Measurements from ENCODE around the gene ANGPTL2.

DNA sequence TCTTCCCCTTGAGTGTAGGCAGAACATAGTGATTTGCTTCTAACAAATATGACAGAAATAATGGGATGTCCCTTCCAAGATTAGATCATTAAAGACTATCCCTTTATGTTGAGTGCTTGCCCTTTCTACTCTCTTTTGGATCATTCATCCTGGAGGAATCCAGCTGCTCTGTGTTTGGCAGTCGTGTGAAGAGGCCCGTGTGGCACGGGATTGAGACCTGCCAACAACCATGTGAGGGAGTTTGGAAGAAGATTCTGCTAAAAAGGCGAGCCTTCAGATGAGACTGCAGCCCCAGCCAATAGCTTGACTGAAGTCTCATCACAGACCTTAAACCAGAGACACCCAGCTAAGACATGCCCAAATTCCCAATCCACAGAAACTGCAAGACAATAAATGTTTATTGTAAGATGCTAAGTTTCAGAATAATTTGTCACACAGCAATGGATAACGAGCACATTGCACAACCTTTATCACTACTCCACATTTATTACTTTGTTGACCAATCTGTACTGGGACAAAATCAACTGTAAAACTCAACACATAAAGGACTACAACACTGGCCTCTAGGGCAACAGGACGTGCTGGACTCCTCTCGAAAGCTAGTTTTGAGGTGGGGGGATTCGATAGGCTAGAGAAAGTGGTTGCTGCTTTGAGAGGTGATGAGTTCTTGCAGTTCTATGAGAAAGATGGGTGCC lies 42.8 kb downstream of the ANGPTL2 start:
- TF ChIP-seq, protein P1, sequence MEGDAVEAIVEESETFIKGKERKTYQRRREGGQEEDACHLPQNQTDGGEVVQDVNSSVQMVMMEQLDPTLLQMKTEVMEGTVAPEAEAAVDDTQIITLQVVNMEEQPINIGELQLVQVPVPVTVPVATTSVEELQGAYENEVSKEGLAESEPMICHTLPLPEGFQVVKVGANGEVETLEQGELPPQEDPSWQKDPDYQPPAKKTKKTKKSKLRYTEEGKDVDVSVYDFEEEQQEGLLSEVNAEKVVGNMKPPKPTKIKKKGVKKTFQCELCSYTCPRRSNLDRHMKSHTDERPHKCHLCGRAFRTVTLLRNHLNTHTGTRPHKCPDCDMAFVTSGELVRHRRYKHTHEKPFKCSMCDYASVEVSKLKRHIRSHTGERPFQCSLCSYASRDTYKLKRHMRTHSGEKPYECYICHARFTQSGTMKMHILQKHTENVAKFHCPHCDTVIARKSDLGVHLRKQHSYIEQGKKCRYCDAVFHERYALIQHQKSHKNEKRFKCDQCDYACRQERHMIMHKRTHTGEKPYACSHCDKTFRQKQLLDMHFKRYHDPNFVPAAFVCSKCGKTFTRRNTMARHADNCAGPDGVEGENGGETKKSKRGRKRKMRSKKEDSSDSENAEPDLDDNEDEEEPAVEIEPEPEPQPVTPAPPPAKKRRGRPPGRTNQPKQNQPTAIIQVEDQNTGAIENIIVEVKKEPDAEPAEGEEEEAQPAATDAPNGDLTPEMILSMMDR (IDR thresholded peaks at IDR 0.05) = no peak
- TF ChIP-seq POLR2AphosphoS5 (IDR thresholded peaks at IDR 0.05) = no peak
